HEK293T (cell line): Measurements from ENCODE around the gene ARL5A.

Experiments
- CTCF ChIA-PET: fragments of 350-600 bp; formaldehyde crosslinking; extraction: SDS; loops from one replicate; lab custom pipeline; 2021; ENCODE audit warnings: antibody characterized with exemption, inconsistent platforms; lab: Yijun Ruan, JAX
- POLR2A ChIA-PET: fragments of 350-600 bp; formaldehyde crosslinking; extraction: SDS; loops from one replicate; lab custom pipeline; 2020; ENCODE audit warnings: antibody characterized with exemption, inconsistent platforms; lab: Yijun Ruan, JAX
- DNase-seq: peaks from one replicate; pipeline ENCODE4 v3.0.0; 2012; ENCODE audit warnings: mixed read lengths; ENCODE audit errors: extremely low spot score
- ARNT ChIP-seq: fragments of 450-650 bp; IDR thresholded peaks from 2 replicates; pipeline ENCODE4 v1.6.1; 2017; ENCODE audit warnings: mild to moderate bottlenecking
- BHLHE40 ChIP-seq: fragments of 450-650 bp; IDR thresholded peaks from 2 replicates; pipeline ENCODE4 v1.6.1; 2016; ENCODE audit warnings: mild to moderate bottlenecking, moderate library complexity, borderline replicate concordance
- CTBP1 ChIP-seq: fragments of 450-650 bp; IDR thresholded peaks from 2 replicates; pipeline ENCODE4 v1.6.1; 2016; ENCODE audit warnings: borderline replicate concordance
- ELF4 ChIP-seq: fragments of 450-650 bp; IDR thresholded peaks from 2 replicates; pipeline ENCODE4 v1.6.1; 2017; ENCODE audit warnings: antibody characterized with exemption
- FOXA1 ChIP-seq: fragments of 450-650 bp; IDR thresholded peaks from 2 replicates; pipeline ENCODE4 v1.6.1; 2016; ENCODE audit warnings: mild to moderate bottlenecking
- FOXK2 ChIP-seq: fragments of 450-650 bp; IDR thresholded peaks from 2 replicates; pipeline ENCODE4 v1.6.1; 2016; ENCODE audit warnings: mild to moderate bottlenecking
- FOXM1 ChIP-seq: fragments of 450-650 bp; IDR thresholded peaks from 2 replicates; pipeline ENCODE4 v1.6.1; 2017; ENCODE audit warnings: mild to moderate bottlenecking, borderline replicate concordance
- HDGF ChIP-seq: fragments of 450-650 bp; IDR thresholded peaks from 2 replicates; pipeline ENCODE4 v1.6.1; 2017; ENCODE audit warnings: antibody characterized with exemption, borderline replicate concordance
- L3MBTL2 ChIP-seq: fragments of 450-650 bp; conservative IDR thresholded peaks from 2 replicates; pipeline ENCODE4 v1.6.1; 2016; ENCODE audit warnings: mild to moderate bottlenecking
- LEF1 ChIP-seq: fragments of 450-650 bp; IDR thresholded peaks from 2 replicates; pipeline ENCODE4 v1.6.1; 2017; ENCODE audit warnings: mild to moderate bottlenecking, borderline replicate concordance
- NFRKB ChIP-seq: fragments of 450-650 bp; IDR thresholded peaks from 2 replicates; pipeline ENCODE4 v1.6.1; 2016; ENCODE audit warnings: mild to moderate bottlenecking, moderate library complexity
- PKNOX1 ChIP-seq: fragments of 450-650 bp; IDR thresholded peaks from 2 replicates; pipeline ENCODE4 v1.6.1; 2016
- SP1 ChIP-seq: fragments of 450-650 bp; IDR thresholded peaks from 2 replicates; pipeline ENCODE4 v1.6.1; 2017
- SUZ12 ChIP-seq: fragments of 450-650 bp; IDR thresholded peaks from 2 replicates; pipeline ENCODE4 v1.6.1; 2016; ENCODE audit warnings: mild to moderate bottlenecking
- TARDBP ChIP-seq: fragments of 450-650 bp; IDR thresholded peaks from 2 replicates; pipeline ENCODE4 v1.6.1; 2016
- ZNF384 ChIP-seq: fragments of 450-650 bp; IDR thresholded peaks from 2 replicates; pipeline ENCODE4 v1.6.1; 2016

The ARL5A gene

GRCh38 chr2:151791545-151791944 is 36.7 kb downstream of the ARL5A start:
- ChIA-PET POLR2A (no interaction called here), CTCF (no interaction called here)
- TF ChIP-seq ARNT: no peak
- TF ChIP-seq L3MBTL2: no peak
- no peak for TF ChIP-seq FOXA1
- no peak for TF ChIP-seq FOXM1
- TF ChIP-seq NFRKB: no peak
- TF ChIP-seq ELF4: no peak
- no peak for TF ChIP-seq FOXK2
- TF ChIP-seq SP1: no peak
- TF ChIP-seq CTBP1: no peak
- TF ChIP-seq SUZ12: no peak
- no peak for DNase-seq

- TF ChIP-seq ARNT (no peak), HDGF (no peak), ELF4 (no peak), CTBP1 (no peak), FOXM1 (no peak), SUZ12 (no peak), FOXA1 (no peak), BHLHE40 (no peak), L3MBTL2 (no peak), NFRKB (no peak), PKNOX1 (no peak), FOXK2 (no peak), ZNF384 (no peak), TARDBP (no peak), LEF1 (no peak), SP1 (no peak)
- ChIA-PET POLR2A (no interaction called here), CTCF (no interaction called here)
- DNase-seq: no peak
Observed at GRCh38 chr2:151790689-151791088, 37.5 kb downstream of the ARL5A start.

- CTCF ChIA-PET: interaction anchor here (0.6 kb wide), 2 partner anchors 10 to 183 kb away, joined by 3 to 7 read pairs; no protein-coding TSS in a partner anchor
Observed at GRCh38 chr2:151789055-151789834, 39.0 kb downstream of the ARL5A start.

GRCh38 chr2:151786483-151786882 is 41.7 kb downstream of the ARL5A start:
- ChIA-PET CTCF (no interaction called here), POLR2A (no interaction called here)
- no peak for DNase-seq

More at GRCh38 chr2:151789055-151789834, 39.0 kb downstream of the ARL5A start:
- no peak for DNase-seq
- no peak for TF ChIP-seq CTBP1
- TF ChIP-seq BHLHE40: no peak
- no peak for TF ChIP-seq TARDBP
- TF ChIP-seq L3MBTL2: no peak
- TF ChIP-seq PKNOX1: no peak
- TF ChIP-seq SUZ12: no peak
- no peak for TF ChIP-seq FOXM1
- no peak for TF ChIP-seq HDGF
- TF ChIP-seq NFRKB: no peak
- no peak for TF ChIP-seq ARNT
- POLR2A ChIA-PET: no interaction called here

GRCh38 chr2:151786077-151786476 is 42.1 kb downstream of the ARL5A start:
- CTCF ChIA-PET: no interaction called here
- TF ChIP-seq L3MBTL2 (no peak), HDGF (no peak), SUZ12 (no peak), ZNF384 (no peak), FOXM1 (no peak), FOXK2 (no peak), FOXA1 (no peak), ELF4 (no peak), NFRKB (no peak), ARNT (no peak), LEF1 (no peak), SP1 (no peak)
- POLR2A ChIA-PET: no interaction called here
- no peak for DNase-seq

More at GRCh38 chr2:151786483-151786882, 41.7 kb downstream of the ARL5A start:
- TF ChIP-seq SUZ12 (no peak), FOXK2 (no peak), ZNF384 (no peak), L3MBTL2 (no peak), ELF4 (no peak), LEF1 (no peak), TARDBP (no peak), BHLHE40 (no peak)

GRCh38 chr2:151783133-151783520 is 45.1 kb downstream of the ARL5A start:
- ChIA-PET CTCF (no interaction called here), POLR2A (no interaction called here)
- no peak for DNase-seq
- TF ChIP-seq PKNOX1: no peak
- TF ChIP-seq FOXM1: no peak
- TF ChIP-seq LEF1: no peak
- no peak for TF ChIP-seq ELF4
- TF ChIP-seq FOXA1: no peak
- no peak for TF ChIP-seq NFRKB
- no peak for TF ChIP-seq ZNF384
- no peak for TF ChIP-seq SUZ12
- no peak for TF ChIP-seq BHLHE40
- TF ChIP-seq HDGF: no peak
- no peak for TF ChIP-seq SP1
- TF ChIP-seq FOXK2: no peak
- TF ChIP-seq ARNT: no peak
- TF ChIP-seq CTBP1: no peak
- no peak for TF ChIP-seq L3MBTL2
- no peak for TF ChIP-seq TARDBP
